ENCODE measurements around the gene KIF21B. TPM values are rescaled to one million over a fixed set of nuclear protein-coding genes. Genes with fewer than 3 reads are reported as not detected.

Gene KIF21B
- total and polyA plus RNA-seq, 9 of the 15 experiments (the other 6 are each of a cell fraction or from before 2014, with no cell fraction given), result 0.46 to 13.4 (median 5.9) TPM

DNA sequence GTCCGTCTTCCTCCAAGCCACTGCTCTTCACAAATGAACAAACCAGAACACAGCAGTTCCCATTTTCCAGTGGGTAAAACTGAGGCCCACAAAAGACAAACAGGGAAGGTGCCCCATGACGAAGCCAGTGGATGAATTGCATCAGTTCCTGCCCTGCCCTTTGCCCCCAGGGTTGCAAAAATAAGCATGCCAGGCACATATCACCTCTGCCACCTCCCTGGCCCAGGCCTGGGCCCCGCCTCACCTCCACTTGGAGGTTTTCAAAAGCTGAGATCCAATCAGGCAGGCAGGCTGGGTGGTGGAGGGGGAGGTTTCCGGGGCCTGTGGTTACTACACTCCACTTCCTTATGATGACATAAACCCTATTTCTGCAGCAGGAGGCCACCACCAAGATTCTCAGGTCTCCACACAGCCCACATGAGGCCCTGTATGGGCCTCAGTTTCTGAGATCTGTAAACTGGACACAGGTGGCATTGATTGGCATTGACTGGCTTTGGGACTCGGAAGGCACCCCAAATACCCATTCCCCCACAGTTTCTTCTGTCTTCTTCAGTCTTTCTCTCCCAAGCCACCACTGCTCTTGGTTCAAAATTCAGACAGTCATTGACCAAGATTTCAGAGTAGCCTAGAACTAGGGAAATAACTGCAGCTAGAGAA lies 4.1 kb downstream of the KIF21B start (continued):
- TF ChIP-seq, protein P1, sequence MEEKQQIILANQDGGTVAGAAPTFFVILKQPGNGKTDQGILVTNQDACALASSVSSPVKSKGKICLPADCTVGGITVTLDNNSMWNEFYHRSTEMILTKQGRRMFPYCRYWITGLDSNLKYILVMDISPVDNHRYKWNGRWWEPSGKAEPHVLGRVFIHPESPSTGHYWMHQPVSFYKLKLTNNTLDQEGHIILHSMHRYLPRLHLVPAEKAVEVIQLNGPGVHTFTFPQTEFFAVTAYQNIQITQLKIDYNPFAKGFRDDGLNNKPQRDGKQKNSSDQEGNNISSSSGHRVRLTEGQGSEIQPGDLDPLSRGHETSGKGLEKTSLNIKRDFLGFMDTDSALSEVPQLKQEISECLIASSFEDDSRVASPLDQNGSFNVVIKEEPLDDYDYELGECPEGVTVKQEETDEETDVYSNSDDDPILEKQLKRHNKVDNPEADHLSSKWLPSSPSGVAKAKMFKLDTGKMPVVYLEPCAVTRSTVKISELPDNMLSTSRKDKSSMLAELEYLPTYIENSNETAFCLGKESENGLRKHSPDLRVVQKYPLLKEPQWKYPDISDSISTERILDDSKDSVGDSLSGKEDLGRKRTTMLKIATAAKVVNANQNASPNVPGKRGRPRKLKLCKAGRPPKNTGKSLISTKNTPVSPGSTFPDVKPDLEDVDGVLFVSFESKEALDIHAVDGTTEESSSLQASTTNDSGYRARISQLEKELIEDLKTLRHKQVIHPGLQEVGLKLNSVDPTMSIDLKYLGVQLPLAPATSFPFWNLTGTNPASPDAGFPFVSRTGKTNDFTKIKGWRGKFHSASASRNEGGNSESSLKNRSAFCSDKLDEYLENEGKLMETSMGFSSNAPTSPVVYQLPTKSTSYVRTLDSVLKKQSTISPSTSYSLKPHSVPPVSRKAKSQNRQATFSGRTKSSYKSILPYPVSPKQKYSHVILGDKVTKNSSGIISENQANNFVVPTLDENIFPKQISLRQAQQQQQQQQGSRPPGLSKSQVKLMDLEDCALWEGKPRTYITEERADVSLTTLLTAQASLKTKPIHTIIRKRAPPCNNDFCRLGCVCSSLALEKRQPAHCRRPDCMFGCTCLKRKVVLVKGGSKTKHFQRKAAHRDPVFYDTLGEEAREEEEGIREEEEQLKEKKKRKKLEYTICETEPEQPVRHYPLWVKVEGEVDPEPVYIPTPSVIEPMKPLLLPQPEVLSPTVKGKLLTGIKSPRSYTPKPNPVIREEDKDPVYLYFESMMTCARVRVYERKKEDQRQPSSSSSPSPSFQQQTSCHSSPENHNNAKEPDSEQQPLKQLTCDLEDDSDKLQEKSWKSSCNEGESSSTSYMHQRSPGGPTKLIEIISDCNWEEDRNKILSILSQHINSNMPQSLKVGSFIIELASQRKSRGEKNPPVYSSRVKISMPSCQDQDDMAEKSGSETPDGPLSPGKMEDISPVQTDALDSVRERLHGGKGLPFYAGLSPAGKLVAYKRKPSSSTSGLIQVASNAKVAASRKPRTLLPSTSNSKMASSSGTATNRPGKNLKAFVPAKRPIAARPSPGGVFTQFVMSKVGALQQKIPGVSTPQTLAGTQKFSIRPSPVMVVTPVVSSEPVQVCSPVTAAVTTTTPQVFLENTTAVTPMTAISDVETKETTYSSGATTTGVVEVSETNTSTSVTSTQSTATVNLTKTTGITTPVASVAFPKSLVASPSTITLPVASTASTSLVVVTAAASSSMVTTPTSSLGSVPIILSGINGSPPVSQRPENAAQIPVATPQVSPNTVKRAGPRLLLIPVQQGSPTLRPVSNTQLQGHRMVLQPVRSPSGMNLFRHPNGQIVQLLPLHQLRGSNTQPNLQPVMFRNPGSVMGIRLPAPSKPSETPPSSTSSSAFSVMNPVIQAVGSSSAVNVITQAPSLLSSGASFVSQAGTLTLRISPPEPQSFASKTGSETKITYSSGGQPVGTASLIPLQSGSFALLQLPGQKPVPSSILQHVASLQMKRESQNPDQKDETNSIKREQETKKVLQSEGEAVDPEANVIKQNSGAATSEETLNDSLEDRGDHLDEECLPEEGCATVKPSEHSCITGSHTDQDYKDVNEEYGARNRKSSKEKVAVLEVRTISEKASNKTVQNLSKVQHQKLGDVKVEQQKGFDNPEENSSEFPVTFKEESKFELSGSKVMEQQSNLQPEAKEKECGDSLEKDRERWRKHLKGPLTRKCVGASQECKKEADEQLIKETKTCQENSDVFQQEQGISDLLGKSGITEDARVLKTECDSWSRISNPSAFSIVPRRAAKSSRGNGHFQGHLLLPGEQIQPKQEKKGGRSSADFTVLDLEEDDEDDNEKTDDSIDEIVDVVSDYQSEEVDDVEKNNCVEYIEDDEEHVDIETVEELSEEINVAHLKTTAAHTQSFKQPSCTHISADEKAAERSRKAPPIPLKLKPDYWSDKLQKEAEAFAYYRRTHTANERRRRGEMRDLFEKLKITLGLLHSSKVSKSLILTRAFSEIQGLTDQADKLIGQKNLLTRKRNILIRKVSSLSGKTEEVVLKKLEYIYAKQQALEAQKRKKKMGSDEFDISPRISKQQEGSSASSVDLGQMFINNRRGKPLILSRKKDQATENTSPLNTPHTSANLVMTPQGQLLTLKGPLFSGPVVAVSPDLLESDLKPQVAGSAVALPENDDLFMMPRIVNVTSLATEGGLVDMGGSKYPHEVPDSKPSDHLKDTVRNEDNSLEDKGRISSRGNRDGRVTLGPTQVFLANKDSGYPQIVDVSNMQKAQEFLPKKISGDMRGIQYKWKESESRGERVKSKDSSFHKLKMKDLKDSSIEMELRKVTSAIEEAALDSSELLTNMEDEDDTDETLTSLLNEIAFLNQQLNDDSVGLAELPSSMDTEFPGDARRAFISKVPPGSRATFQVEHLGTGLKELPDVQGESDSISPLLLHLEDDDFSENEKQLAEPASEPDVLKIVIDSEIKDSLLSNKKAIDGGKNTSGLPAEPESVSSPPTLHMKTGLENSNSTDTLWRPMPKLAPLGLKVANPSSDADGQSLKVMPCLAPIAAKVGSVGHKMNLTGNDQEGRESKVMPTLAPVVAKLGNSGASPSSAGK (IDR thresholded peaks at IDR 0.05), result peak; percentile 52; the same call in 1 of the 2 replicates
- TF ChIP-seq HDAC1 (IDR thresholded peaks at IDR 0.05), result no peak
- no peak for TF ChIP-seq ZNF174 (CRISPR knock-in tag; IDR thresholded peaks at IDR 0.05)
- TF ChIP-seq PTRF (tag; IDR thresholded peaks at IDR 0.05), result no peak
- TF ChIP-seq, protein P2, sequence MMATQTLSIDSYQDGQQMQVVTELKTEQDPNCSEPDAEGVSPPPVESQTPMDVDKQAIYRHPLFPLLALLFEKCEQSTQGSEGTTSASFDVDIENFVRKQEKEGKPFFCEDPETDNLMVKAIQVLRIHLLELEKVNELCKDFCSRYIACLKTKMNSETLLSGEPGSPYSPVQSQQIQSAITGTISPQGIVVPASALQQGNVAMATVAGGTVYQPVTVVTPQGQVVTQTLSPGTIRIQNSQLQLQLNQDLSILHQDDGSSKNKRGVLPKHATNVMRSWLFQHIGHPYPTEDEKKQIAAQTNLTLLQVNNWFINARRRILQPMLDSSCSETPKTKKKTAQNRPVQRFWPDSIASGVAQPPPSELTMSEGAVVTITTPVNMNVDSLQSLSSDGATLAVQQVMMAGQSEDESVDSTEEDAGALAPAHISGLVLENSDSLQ (IDR thresholded peaks at IDR 0.05), result peak; percentile 44; the same call in 1 of the 2 replicates
- no peak for TF ChIP-seq SRSF3 (IDR thresholded peaks at IDR 0.05; ENCODE audit: insufficient read depth, low read length)
- peak; percentile 89 for TF ChIP-seq HDAC2 (IDR thresholded peaks at IDR 0.05)
- no peak for TF ChIP-seq CREB1 (IDR thresholded peaks at IDR 0.05)
- TF ChIP-seq CREB1 (CRISPR knock-in tag; IDR thresholded peaks at IDR 0.05), result no peak; the same call in 1 of the 2 replicates
- TF ChIP-seq, protein P3, sequence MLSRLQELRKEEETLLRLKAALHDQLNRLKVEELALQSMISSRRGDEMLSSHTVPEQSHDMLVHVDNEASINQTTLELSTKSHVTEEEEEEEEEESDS (CRISPR knock-in tag; IDR thresholded peaks at IDR 0.05), result no peak
- TF ChIP-seq ZNF551 (CRISPR knock-in tag; IDR thresholded peaks at IDR 0.05), result no peak
- TF ChIP-seq, protein P4, sequence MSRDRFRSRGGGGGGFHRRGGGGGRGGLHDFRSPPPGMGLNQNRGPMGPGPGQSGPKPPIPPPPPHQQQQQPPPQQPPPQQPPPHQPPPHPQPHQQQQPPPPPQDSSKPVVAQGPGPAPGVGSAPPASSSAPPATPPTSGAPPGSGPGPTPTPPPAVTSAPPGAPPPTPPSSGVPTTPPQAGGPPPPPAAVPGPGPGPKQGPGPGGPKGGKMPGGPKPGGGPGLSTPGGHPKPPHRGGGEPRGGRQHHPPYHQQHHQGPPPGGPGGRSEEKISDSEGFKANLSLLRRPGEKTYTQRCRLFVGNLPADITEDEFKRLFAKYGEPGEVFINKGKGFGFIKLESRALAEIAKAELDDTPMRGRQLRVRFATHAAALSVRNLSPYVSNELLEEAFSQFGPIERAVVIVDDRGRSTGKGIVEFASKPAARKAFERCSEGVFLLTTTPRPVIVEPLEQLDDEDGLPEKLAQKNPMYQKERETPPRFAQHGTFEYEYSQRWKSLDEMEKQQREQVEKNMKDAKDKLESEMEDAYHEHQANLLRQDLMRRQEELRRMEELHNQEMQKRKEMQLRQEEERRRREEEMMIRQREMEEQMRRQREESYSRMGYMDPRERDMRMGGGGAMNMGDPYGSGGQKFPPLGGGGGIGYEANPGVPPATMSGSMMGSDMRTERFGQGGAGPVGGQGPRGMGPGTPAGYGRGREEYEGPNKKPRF (IDR thresholded peaks at IDR 0.05; ENCODE audit: low read depth, low read length), result no peak
- TF ChIP-seq SMC3 (conservative IDR thresholded peaks at IDR 0.05; ENCODE audit: insufficient read depth, low read depth, low read length), result no peak
- 0 out of 2 replicates have a peak, but pooled peaks have one; percentile 63 for TF ChIP-seq HDGF (IDR thresholded peaks at IDR 0.05)
